ENCODE results near the gene HSFY1. TPM values are rescaled to one million over a fixed set of nuclear protein-coding genes. Genes with fewer than 3 reads are reported as not detected.
"Not testable (repeated sequence)": the region's sequence is repeated elsewhere in the genome, so short reads cannot be mapped to it uniquely, and the experiment has no call there.

HSFY1 gene, protein sequence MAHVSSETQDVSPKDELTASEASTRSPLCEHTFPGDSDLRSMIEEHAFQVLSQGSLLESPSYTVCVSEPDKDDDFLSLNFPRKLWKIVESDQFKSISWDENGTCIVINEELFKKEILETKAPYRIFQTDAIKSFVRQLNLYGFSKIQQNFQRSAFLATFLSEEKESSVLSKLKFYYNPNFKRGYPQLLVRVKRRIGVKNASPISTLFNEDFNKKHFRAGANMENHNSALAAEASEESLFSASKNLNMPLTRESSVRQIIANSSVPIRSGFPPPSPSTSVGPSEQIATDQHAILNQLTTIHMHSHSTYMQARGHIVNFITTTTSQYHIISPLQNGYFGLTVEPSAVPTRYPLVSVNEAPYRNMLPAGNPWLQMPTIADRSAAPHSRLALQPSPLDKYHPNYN
- not detected for total RNA-seq
- polyA plus RNA-seq: not detected
- long read RNA-seq, donor 1: 0 reads
- long read RNA-seq, donor 2: 0 reads

DNA sequence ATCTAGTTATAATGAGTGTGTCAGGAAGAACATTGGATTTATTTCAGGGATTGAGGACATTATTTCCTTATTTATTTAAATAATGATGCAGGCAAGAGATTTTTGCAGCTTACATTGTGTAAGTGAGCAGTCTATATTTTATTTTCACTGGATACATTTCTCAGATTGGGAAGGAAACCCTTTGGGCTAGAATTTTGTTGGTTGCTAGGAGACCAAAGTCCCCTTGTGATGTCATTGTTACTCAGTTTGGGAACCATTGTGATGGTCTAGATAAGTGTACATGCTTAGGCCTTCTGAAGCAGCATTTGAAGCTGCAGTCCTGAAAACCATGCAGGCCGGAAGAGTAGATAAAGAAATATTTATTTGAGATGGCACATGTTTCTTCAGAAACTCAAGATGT lies at the start of gene HSFY1:
Gene HSFY1 (plus strand): TSS at position 301 of the 400 bp plus-strand sequence. CDS start 68 bp downstream, at position 369.
- H3K9me3 ChIP-seq; intact Hi-C loops (cut with DNase I; ENCODE audit: low total_unique reads); H3K27ac ChIP-seq; H3K36me3 ChIP-seq; H3K4me3 ChIP-seq; H3K27me3 ChIP-seq (replicated peaks in 1 of 7); H3K4me1 ChIP-seq; DNase-seq: not testable (repeated sequence)
- WGBS, 5 donors: no CpG with 5 or more reads among the region's 1 CpG

DNA sequence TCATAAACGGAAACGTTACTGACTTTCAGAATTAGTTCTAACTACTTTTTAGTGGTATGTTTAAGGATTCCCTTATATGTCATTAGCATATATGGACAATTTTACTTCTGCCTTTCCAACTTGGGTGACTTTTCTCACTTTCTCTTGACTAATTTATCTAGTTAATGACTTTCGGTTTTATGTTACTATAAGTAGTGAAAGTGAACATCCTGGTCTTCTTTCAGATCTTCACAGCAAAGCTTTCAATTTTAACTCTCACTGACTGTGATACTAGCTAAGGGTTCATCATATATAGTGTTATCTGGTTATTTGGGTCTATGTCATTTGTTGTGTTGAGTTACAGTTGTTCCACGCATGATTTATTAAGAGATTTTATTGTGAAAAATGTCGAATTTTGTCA lies 42.3 kb upstream of the HSFY1 start:
- intact Hi-C loops (cut with DNase I; ENCODE audit: low total_unique reads); H3K27ac ChIP-seq; H3K36me3 ChIP-seq: not testable (repeated sequence)

DNA sequence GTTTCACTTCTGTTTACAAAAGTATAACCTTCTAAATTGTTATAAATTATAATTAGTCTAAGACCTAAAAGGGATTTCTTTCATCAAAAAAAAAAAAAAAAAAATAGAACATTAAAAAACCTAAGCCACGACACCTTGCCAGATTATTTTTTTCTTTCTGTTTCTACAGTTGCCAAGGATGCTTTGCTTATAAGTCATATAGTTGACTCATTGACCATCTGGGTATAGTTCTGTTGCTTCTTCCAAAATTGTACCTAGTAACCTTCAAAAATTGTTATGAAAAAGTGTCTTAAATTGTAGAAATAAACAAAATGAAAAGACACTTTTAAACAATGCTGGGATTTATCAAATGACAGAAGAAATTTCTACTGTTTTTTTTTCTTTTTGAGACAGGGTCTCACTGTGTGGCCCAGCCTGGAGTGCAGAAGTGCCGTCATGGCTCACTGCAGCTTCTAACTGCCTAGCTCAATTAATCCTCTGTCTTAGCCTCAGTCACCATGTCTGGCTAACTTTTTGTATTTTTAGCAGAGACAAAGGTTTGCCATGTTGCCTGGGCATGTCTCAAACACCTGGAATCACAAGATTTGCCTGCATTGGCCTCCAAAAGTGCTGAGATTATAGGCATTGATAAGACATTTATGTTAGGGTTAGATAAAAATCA lies 15.4 kb upstream of the HSFY1 start:
- no CpG with 5 or more reads among the region's 2 CpGs for WGBS, 5 donors
- H3K36me3 ChIP-seq; H3K9me3 ChIP-seq; H3K27me3 ChIP-seq (replicated peaks in 1 of 7); H3K27ac ChIP-seq; H3K4me1 ChIP-seq; DNase-seq; H3K4me3 ChIP-seq; intact Hi-C loops (cut with DNase I; ENCODE audit: low total_unique reads): not testable (repeated sequence)

More for the DNA sequence above, 42.3 kb upstream of the HSFY1 start:
- not testable (repeated sequence) for H3K4me1 ChIP-seq; H3K4me3 ChIP-seq; DNase-seq; H3K27me3 ChIP-seq (replicated peaks in 1 of 7); H3K9me3 ChIP-seq
- no CpG with 5 or more reads among the region's 5 CpGs for WGBS, 5 donors

DNA sequence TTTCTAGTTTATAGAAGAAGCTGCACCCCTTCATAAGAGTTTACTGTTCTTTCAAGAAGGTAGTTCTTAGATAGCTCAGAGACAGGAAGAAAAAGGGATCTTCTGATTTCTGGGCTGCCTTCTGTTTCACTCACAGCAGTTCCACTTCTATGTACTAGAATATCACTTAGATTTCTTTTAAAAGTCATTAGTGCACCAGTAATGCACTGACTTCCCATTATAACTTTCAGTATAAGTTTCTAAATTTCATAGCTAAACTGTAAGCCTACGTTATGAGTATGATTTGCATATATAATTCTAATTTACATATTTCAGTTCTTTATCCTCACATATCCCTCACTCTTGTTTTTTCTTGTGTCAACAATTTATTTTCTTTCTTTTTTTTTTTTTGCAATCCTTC lies 7.6 kb upstream of the HSFY1 start:
- no CpG with 5 or more reads among the region's 1 CpG for WGBS, 5 donors
- H3K27ac ChIP-seq; DNase-seq; H3K27me3 ChIP-seq (replicated peaks in 1 of 7); H3K9me3 ChIP-seq; H3K4me3 ChIP-seq; H3K4me1 ChIP-seq; intact Hi-C loops (cut with DNase I; ENCODE audit: low total_unique reads); H3K36me3 ChIP-seq: not testable (repeated sequence)

DNA sequence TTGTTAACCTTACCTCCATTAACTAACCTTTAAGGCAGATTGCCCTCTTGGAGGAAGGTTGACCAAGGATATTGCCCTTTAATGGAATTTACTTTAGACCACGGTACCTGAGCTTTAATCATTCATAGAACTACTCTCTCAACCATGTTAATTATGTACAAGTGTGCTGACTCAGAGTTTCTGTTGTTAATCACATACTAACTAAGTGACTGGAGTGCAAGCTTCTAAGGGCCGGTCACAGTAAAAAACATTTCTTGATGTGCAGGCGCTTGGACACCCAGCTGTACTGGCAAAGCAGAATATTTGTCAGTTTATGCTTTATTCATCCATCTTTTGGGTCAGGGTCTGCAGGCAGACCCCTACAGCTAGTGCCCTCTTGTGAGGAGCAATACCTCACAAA lies 6.6 kb downstream of the HSFY1 start:
- DNase-seq; H3K4me1 ChIP-seq; H3K36me3 ChIP-seq; H3K27me3 ChIP-seq (replicated peaks in 1 of 7); intact Hi-C loops (cut with DNase I; ENCODE audit: low total_unique reads); H3K27ac ChIP-seq; H3K4me3 ChIP-seq; H3K9me3 ChIP-seq: not testable (repeated sequence)
- WGBS, 5 donors: no CpG with 5 or more reads among the region's 3 CpGs

DNA sequence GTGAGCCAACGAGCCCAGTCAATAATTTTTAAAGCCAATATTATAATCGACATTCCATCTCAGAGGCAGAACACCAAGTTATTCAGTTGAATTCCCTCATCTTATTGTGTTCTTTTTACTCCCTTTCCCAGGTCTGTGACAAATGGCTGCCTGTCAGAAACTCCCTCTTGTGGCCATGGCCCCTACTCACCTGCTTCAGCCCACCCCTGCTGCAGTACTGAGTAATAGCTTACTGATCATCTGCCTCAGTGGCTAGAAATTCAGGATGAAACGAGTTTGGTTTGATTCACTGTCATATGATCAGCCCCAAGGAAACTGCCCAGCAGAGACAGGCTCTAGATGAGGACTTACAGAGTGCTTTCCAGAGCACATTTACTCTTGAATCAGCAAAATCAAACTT lies 19.4 kb downstream of the HSFY1 start:
- intact Hi-C loops (cut with DNase I; ENCODE audit: low total_unique reads); H3K9me3 ChIP-seq; H3K36me3 ChIP-seq; H3K4me1 ChIP-seq; H3K27ac ChIP-seq; H3K27me3 ChIP-seq (replicated peaks in 1 of 7); H3K4me3 ChIP-seq; DNase-seq: not testable (repeated sequence)
- WGBS, 5 donors: no CpG with 5 or more reads among the region's 3 CpGs

Small RNAs within 50 kb of the gene (small RNA-seq; reads per million reads assigned to genes)
- gene GPM6BP1: 0 reads per million in 4 donors
- 0 reads per million in 4 donors for gene PRYP5

Other genes with a start within 250 kb of the HSFY1 start
- not detected for gene HSFY2, start 227.0 kb downstream of the HSFY1 start, total RNA-seq
- gene HSFY2, start 227.0 kb downstream of the HSFY1 start, polyA plus RNA-seq: not detected